Stimulated activated CD8-positive, alpha-beta memory T cell treated with anti-CD3 and anti-CD28 coated beads, Interleukin-2, amount 100 ng/mL, for 48 hours (primary cell): Measurements from ENCODE around the gene MAGEB6.
"Not testable (repeated sequence)": the region's sequence is repeated elsewhere in the genome, so short reads cannot be mapped to it uniquely, and the experiment has no call there.

ENCODE experiments used
- DNase-seq, 2 donors: peaks; one replicate each; pipeline ENCODE4 v3.0.0-alpha.2; 2020; ENCODE audit warnings: low read depth in 2 of 2

Gene MAGEB6

GRCh38 chrX:26192204-26192603 is at the start of gene MAGEB6:
TSS of gene MAGEB6 (plus strand) at chrX:26192440. CDS start at chrX:26193847, 1,407 bp downstream.
- no peak for DNase-seq

- DNase-seq, result no peak
Measured at GRCh38 chrX:26146024-26146423, 46.2 kb upstream of the MAGEB6 start.

- no peak for DNase-seq
Measured at GRCh38 chrX:26160301-26160700, 31.9 kb upstream of the MAGEB6 start, which contains the start of gene MAGEB6B. TSS of gene MAGEB6B (plus strand) at chrX:26160601. CDS start at chrX:26160601, 0 bp downstream.

- no peak for DNase-seq
Measured at GRCh38 chrX:26203561-26203960, 11.3 kb downstream of the MAGEB6 start.

- not testable (repeated sequence) for DNase-seq
Measured at GRCh38 chrX:26204717-26205116, 12.5 kb downstream of the MAGEB6 start.

GRCh38 chrX:26208012-26208411 is 15.8 kb downstream of the MAGEB6 start:
- no peak for DNase-seq

- DNase-seq, result no peak
Measured at GRCh38 chrX:26215869-26216268, 23.6 kb downstream of the MAGEB6 start, which contains the start of gene MAGEB5. TSS of gene MAGEB5 (plus strand) at chrX:26216169. CDS start at chrX:26217302, 1,133 bp downstream.

- no peak for DNase-seq
Measured at GRCh38 chrX:26219351-26219750, 27.1 kb downstream of the MAGEB6 start.

GRCh38 chrX:26234177-26234576 is 41.9 kb downstream of the MAGEB6 start:
- DNase-seq, result no peak
